Measurements from ENCODE around the gene SH3BP4. TPM values are rescaled to one million over a fixed set of nuclear protein-coding genes. Genes with fewer than 3 reads are reported as not detected.

SH3BP4 gene
- total and polyA plus RNA-seq, 2 experiments from 2014 or later, result 59.3 to 100 TPM

GRCh38 chr2:235024931-235025773 lies 73.3 kb downstream of the SH3BP4 start:
- in situ Hi-C loops (cut with MboI), result no loop called here

GRCh38 chr2:235025800-235026536 lies 74.2 kb downstream of the SH3BP4 start:
- Histone ChIP-seq H3K9ac (peak overlapping the region; percentile 80), H3K27ac (peak overlapping the region; percentile 95), H3K79me2 (ENCODE audit: insufficient read depth) (peaks cover 87% of the 10 kb centered on the region), H4K20me1 (ENCODE audit: insufficient read depth) (no peaks in the 10 kb centered on the region), H2AFZ (no peak overlapping the region), H3K9me2 (ENCODE audit: insufficient read depth) (no peaks in the 10 kb centered on the region), H3K4me2 (ENCODE audit: unreplicated experiment) (peak overlapping the region; percentile 30), H3K4me3 (0 out of 2 replicates have a peak overlapping the region, but pooled peaks have one; percentile 8), H3K36me3 (ENCODE audit: low read depth) (no peaks in the 10 kb centered on the region), H3F3A (ENCODE audit: insufficient read depth) (peaks cover 73% of the 10 kb centered on the region), H3K9me3 (ENCODE audit: low read depth) (no peaks in the 10 kb centered on the region), H3K4me1 (ENCODE audit: insufficient read depth) (peaks cover 69% of the 10 kb centered on the region), H3K27me3 (replicated peaks; ENCODE audit: insufficient read depth) (no peaks in the 10 kb centered on the region)
- TF ChIP-seq EZH2 (IDR thresholded peaks at IDR 0.05; ENCODE audit: insufficient read depth, poor library complexity, severe bottlenecking) (no peak), EZH2phosphoT487 (IDR thresholded peaks at IDR 0.05; ENCODE audit: insufficient read depth, low read depth) (no peak)
- in situ Hi-C loops (cut with MboI), result no loop called here
- peak; percentile 93 for DNase-seq
- 21 to 28% methylated on average over 10 to 11 of the region's 11 CpGs for WGBS, 2 experiments (ENCODE audit: low coverage in 1 of 2, low lambda C conversion rate in 2 of 2, missing lambda C conversion rate in 2 of 2)

More at GRCh38 chr2:235024931-235025773, 73.3 kb downstream of the SH3BP4 start:
- DNase-seq, result peak; percentile 75
- peaks cover 87% of the 10 kb centered on the region for H3K79me2 ChIP-seq (ENCODE audit: insufficient read depth)
- no peak for TF ChIP-seq EZH2phosphoT487 (IDR thresholded peaks at IDR 0.05; ENCODE audit: insufficient read depth, low read depth)
- TF ChIP-seq EZH2 (IDR thresholded peaks at IDR 0.05; ENCODE audit: insufficient read depth, poor library complexity, severe bottlenecking), result no peak
- H3F3A ChIP-seq (ENCODE audit: insufficient read depth), result peaks cover 81% of the 10 kb centered on the region
- no peak overlapping the region for H2AFZ ChIP-seq
- H3K4me3 ChIP-seq, result 0 out of 2 replicates have a peak overlapping the region, but pooled peaks have one; percentile 8
- H3K36me3 ChIP-seq (ENCODE audit: low read depth), result no peaks in the 10 kb centered on the region
- H3K4me2 ChIP-seq (ENCODE audit: unreplicated experiment), result peak overlapping the region; percentile 30
- H3K27me3 ChIP-seq (replicated peaks; ENCODE audit: insufficient read depth), result no peaks in the 10 kb centered on the region
- peak overlapping the region; percentile 95 for H3K27ac ChIP-seq
- H3K9ac ChIP-seq, result peak overlapping the region; percentile 80
- H3K4me1 ChIP-seq (ENCODE audit: insufficient read depth), result peaks cover 78% of the 10 kb centered on the region
- no peaks in the 10 kb centered on the region for H3K9me3 ChIP-seq (ENCODE audit: low read depth)
- no peaks in the 10 kb centered on the region for H3K9me2 ChIP-seq (ENCODE audit: insufficient read depth)
- no peaks in the 10 kb centered on the region for H4K20me1 ChIP-seq (ENCODE audit: insufficient read depth)
- 31 to 35% methylated on average over 20 of the region's 20 CpGs for WGBS, 2 experiments (ENCODE audit: low coverage in 1 of 2, low lambda C conversion rate in 2 of 2, missing lambda C conversion rate in 2 of 2)

- in situ Hi-C loops (cut with MboI), result no loop called here
- whole genome bisulfite sequencing, 2 experiments (ENCODE audit: low coverage in 1 of 2, low lambda C conversion rate in 2 of 2, missing lambda C conversion rate in 2 of 2), result 47 to 49% methylated on average over 31 to 33 of the region's 33 CpGs
- no peaks in the 10 kb centered on the region for H3K36me3 ChIP-seq (ENCODE audit: low read depth)
- peaks cover 66% of the 10 kb centered on the region for H3F3A ChIP-seq (ENCODE audit: insufficient read depth)
- peak overlapping the region; percentile 85 for H3K4me2 ChIP-seq (ENCODE audit: unreplicated experiment)
- no peaks in the 10 kb centered on the region for H3K9me3 ChIP-seq (ENCODE audit: low read depth)
- peaks cover 62% of the 10 kb centered on the region for H3K4me1 ChIP-seq (ENCODE audit: insufficient read depth)
- peaks cover 91% of the 10 kb centered on the region for H3K79me2 ChIP-seq (ENCODE audit: insufficient read depth)
- H3K9me2 ChIP-seq (ENCODE audit: insufficient read depth), result no peaks in the 10 kb centered on the region
- H3K9ac ChIP-seq, result peak overlapping the region; percentile 80
- H4K20me1 ChIP-seq (ENCODE audit: insufficient read depth), result no peaks in the 10 kb centered on the region
- DNase-seq, result peak; percentile 83
- peak overlapping the region; percentile 67 for H3K4me3 ChIP-seq
- no peaks in the 10 kb centered on the region for H3K27me3 ChIP-seq (replicated peaks; ENCODE audit: insufficient read depth)
- H3K27ac ChIP-seq, result peak overlapping the region; percentile 95
- H2AFZ ChIP-seq, result no peak overlapping the region
- no peak for TF ChIP-seq EZH2phosphoT487 (IDR thresholded peaks at IDR 0.05; ENCODE audit: insufficient read depth, low read depth)
- TF ChIP-seq EZH2 (IDR thresholded peaks at IDR 0.05; ENCODE audit: insufficient read depth, poor library complexity, severe bottlenecking), result no peak
Measured at GRCh38 chr2:235026649-235027557, 75.1 kb downstream of the SH3BP4 start.

Data from GM23248 (cell line).